GM21367 (cell line): ENCODE results near the gene PHOX2B.

Experiments
- ATAC-seq: cut with Tn5 transposase; IDR thresholded peaks from one replicate; pipeline ENCODE4 v1.9.1; 2021; ENCODE audit not compliant: unreplicated experiment

PHOX2B gene

DNA sequence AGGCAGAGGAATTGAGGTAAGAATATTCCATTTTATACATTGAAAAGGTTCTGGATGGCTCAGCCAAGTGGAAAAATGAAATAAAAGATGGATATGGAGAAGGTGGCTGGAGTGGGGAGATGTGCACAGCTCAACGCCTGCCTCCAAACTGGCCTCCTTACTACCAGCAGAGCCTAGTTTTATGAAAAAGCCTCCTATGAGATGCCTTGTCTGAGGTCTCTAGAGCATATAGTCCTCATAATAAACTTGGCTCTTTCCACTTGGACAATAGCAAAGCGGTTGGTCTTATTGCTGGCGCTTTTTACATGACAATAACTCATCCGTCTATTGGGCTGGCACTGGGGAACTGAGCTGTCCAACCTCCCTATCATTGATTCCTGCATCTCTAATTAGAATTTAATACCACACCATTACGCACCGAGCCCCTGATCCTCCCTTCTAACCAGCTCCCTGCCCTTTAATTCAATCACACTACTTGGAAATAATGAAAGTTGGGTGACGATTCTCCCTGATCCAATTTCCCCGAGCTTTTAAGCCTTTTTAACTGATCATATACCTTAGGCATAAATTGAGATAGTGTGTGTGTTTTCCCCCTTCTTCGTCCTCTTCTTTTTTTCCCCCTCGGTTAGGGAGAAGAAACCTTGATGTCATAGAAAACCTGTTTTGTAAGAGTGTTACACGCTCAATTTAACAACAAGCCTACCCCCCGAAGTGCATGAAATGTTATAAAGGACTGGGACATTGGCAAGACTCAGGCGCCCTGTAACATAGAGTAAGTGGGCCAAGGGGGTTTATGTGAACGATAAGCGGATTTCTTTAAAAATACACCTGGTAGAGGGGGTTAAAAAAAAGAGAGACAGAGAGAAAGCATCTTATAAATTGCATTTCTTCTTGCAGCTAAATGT lies at the start of gene PHOX2B:
TSS of gene PHOX2B (minus strand) at position 155 of the 905 bp plus-strand sequence. CDS start at position 40, 115 bp downstream.
- ATAC-seq = no peak

DNA sequence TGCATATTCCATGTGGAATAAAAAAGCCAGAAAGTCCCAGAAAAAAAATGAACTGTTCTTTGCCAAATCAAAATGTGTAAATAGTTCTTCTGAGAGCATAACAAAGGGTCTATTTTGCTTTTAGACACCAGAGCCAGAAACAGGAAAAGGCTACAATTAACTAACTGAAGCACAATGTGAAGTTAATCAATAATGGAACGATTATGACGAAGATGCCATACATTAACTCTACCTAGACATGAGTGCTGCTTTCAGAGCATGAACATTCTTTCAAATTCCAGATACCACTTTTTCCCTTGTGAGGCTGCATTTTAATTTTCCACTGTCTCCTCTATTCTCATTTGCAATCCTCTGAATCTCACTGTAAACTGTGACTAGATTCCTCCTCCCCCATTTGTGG lies 48.7 kb upstream of the PHOX2B start:
- no peak for ATAC-seq

DNA sequence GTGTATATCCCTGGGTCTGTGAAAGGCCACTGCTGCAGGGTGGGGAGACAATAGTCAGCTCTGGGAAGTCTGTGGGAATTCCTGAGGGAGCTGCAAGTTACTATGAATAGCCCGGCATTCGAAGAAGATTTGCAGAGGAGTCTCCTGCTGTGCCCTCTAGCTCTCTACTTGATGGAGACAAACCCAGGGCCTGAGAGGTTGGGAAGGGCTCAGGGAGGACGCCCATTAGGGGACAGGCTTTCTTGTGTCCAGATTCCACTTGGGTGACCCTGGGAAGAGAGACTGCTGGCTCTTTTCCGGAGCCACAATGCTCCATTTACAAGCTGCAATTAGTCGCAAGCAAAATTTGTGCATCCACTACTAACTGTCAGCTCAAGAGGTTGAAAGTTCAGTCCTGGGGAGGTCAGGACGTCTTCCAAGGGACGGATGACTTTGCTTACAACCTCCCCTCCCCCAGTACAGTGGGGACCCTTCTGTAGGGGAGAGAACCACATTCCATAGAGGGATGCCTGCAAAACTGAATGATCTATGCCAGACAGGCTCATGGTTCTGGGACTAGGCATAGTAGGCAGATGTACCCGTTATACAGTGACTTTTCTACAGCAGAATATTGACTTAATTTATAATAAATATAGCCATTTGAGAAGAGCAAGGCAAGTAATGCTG lies 48.2 kb upstream of the PHOX2B start:
- no peak for ATAC-seq

DNA sequence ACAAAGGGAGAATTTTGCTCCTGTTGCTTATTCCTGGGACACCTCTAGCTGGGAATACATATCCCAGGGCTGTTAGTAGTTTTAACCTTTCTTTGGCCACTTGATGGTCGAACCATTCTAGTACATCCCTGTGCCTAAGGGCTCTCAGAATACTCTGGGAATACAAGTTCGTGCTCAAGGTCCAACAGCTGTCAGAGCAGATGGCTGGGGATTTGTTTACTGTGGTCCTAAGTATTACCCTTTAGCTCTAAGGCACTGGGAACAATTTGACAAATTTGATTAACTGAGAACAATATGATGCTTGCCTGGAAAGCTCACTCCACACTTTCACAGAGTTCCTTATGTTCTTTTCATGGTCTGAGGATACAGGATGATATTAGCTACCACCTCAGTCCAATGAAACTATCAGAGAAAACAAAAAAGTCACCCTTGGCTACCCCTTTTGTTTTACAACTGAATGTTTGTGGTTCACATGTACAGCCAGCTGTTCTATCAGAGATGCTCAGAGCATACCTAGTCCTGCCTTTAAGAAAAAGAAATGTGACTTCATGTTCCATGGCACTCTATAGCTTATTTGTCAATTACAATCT lies 47.4 kb upstream of the PHOX2B start:
- ATAC-seq = no peak

DNA sequence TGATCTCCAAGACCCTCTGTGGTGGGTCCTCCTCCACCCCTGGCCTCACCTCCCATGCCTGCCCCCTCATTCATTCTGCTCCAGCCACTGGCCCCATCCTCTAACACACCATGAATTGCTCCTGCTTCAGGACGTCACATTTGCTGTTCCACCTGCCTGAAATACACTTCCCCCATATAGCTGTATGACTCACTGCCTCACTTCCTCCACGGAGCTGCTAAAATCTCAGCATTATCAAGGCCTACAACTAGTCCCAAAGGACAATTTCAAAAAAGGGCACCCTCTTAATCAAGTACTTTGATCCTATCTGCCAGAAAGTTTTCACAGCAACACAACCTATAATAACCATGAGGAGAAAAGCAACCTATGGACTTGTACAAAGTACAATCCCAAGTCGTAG lies 43.6 kb upstream of the PHOX2B start:
- no peak for ATAC-seq

DNA sequence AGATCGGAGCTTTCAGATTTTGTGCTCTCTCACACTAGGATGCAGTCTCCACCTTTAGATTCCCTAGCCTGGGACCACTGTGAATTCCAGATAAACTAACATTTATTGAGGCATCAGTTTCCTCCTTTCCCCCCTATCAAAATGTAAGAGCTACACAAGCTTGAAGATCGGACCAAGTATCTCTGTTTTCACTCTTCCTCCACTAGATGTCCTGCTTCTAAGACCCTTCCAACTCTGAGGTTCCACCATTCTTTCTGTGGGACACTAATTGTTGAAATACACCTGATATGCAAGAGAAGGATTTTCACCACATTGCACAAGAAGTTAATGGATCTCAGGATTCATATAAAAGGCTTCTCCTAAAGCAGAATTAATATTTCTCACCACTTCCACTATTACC lies 43.0 kb upstream of the PHOX2B start:
- no peak for ATAC-seq

DNA sequence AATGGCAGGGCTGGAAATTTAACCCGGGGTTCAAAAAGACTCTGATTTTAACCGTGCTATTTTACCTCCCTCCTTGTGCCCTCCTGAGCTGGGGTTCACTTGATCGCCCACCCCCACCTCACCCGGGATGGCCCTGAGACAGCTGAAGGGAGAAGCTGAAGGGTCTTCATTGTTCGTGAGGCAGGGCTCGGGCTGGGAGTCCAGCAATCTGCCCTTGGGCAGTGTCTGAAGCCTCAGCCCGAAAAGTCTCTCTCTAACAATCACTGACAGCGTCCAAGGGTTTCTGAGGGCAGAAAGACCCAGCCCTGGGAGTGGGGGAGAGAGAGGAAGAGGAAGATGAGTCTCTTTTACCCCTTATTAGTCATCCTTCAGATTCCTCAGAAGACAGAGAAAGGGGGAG lies 39.4 kb upstream of the PHOX2B start:
- ATAC-seq = no peak

DNA sequence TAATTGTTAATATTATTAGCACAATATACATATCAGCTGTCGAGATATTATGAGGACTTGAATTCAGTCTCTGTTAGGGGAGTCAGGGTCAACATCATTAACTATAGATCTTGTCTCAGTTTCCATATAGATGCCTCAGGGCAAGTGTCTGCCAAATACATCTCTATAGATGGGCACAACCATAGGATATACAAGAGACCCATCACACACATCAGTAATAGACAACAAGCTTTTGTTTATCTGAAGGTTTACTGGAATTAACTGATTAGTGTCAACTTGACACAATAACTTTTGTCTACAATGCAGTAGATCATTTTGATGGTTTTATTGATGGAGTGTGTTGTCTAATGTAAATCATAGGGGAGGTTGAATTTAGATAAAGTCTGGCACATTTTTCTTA lies 37.1 kb upstream of the PHOX2B start:
- ATAC-seq = no peak

DNA sequence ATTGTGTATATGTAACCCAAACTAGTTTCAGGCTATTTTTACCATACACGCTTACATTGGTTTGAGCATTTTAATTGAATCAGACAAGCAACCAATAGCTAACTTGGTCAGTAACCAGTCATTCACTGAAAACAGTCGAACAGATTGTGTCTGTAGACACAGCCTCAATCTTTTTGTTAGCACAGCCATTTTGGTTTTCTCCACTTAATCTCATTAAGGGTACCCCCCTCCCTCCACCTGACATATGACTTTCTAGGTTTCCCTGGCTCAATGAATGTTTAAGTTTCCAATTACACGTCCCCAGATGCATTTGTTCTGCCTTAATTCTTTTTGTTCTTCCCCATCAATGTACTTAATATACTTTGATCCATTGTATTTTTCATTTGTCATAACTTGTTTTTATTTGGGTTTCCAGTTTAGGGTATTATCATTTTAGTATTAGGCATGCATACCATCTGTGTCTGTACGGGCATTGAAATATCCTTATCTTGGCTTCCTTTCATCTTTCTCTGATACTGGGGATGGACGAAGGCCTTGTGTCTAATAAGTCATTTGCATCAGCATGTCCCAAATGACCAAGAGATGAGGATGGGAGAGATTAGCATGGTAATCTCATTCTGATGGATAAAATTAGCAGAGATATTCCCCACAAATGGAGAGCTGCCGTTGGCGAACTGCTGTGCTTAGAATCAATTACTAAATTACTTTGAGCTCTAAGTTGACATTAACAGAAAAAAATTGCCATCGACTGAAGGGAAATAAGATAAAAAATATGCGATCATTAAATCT lies 35.9 kb upstream of the PHOX2B start:
- ATAC-seq = no peak

DNA sequence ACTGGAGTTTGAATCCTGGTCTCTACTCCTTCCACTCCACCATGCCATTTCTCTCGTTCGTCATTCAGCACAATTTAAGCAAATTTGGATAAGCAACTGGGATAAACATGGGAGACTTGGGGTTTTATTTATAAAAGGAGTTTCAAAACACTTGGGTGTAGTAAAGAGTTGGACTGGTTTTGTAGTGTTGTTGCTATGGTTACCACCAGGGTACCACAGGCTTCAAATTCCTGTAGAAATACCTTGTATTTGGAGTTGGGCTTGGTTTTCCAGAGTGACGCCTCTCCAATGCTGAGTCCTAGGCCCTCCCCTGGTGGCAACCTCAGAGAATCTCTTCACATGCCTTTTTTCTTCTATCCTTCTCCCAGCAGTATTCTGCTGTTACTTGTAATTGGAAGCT lies 27.9 kb upstream of the PHOX2B start:
- no peak for ATAC-seq

DNA sequence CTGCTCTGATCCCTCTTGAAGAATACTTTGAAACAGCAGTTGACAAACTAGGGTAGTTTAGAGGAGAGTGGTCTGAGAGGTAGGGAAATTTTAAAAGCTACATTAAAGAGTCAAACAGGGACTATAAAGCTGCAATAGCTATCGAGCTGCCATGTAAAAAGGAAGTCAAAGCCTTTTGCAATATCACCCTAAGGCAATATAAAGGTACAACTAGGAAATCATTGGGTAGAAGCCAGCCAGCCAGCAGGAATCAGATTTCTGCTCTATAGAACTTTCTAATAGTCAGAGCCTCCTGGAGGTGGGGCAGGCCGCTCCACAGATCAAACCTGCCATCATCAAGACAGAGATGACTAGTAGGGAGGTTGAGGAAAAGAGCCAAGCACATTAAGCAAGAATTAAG lies 15.2 kb upstream of the PHOX2B start:
- ATAC-seq = no peak

DNA sequence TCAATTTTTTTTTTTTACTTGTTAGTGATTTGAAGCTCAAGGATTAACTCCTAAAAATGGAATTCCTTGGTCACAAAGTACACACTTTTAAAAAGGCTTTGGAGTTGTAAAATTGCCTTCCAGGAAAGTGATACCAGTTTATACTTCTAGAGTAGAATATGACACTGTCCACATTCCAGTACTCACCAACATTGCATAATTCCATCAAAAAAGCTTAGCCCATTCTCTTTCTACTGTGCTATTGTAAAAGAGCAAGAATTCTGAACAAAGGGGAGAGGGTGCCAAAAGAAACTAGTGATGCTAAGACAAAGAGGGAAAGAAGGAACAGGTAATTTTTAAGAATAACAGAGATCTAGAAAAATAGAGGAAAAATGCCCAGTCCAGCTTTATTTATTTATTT lies 10.4 kb upstream of the PHOX2B start:
- no peak for ATAC-seq

DNA sequence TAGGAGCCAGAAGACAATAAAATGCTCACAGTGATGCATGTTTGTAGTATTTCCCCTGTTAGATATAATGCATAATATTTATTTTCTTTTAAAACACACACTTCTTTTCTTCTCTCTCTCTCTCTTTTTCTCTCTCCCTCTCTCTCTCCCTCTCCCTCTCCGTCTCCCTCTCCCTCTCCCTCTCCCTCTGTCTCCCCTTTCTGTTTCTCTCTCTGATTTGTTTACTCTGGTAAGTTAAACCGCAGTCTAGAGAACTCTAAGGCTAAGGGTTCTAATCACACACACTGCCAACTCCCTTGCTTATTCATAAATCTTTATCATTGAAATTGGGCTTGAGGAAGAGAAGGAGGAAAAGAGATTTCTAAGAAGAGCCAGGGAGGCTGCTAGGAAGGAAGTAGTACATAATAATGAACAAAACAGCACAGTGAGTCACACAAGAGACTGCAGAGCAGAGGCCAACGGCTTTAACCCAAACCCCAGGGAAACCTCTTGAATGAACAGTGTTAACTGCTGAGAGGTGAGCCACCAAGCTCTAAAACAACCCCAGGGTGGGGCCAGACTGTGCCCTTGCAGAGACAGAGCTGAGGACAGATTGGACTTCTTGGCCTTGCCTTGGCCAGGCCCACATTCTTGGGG lies 9.1 kb upstream of the PHOX2B start:
- ATAC-seq = no peak

DNA sequence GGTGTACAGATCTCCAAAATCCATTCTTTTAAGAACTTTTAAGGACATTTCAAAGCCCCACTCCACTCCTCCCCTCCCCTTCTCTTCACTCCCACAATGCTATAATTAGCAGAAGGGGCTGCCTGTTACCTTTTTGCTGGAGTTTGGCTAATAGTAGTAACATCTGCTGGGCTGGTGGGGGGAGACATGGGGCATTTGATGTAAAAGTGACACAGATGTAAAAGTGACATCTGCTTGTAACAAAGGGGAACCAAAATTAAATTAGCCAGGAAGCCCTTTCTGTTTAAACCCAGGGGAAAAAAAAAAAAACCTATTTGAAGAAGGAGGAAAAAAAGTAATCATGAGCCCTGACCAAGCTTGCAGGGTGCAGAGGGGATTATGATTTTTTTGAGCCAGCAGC lies 5.4 kb upstream of the PHOX2B start:
- ATAC-seq = no peak

DNA sequence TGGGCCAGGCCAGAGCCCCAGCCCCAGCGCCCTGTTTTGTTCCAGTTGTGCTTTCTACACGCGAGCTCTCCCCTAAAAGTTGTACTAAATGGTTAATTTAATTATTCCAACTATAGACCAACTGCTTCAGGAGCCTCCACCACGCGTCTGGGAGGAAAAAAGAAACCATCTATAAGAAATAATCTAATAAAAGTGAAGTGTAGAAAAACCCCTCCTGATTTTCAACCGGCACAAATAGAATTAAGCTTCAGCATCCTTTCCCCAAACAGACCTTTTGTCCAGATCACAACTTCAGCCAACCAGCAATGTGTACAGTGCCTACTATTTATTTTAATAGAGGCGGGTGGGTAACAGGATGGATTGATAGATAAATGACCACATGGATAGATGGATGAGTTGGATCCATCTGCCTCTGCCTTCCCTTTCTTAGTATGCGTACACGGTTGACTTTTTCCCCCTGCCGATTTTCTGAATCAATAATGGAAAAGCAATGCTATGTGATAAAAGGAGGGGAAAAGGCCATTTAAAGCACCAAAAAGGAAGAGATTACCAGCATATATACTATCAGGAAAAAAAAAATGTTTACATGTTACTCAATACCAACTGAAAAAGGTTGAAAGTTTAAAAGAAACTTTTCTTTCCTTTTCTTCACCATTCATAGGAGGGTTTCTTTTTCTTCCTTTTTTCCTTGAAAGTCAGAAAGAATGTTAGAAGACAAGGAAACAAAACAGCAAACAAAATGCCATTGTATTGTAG lies 3.7 kb upstream of the PHOX2B start:
- no peak for ATAC-seq

DNA sequence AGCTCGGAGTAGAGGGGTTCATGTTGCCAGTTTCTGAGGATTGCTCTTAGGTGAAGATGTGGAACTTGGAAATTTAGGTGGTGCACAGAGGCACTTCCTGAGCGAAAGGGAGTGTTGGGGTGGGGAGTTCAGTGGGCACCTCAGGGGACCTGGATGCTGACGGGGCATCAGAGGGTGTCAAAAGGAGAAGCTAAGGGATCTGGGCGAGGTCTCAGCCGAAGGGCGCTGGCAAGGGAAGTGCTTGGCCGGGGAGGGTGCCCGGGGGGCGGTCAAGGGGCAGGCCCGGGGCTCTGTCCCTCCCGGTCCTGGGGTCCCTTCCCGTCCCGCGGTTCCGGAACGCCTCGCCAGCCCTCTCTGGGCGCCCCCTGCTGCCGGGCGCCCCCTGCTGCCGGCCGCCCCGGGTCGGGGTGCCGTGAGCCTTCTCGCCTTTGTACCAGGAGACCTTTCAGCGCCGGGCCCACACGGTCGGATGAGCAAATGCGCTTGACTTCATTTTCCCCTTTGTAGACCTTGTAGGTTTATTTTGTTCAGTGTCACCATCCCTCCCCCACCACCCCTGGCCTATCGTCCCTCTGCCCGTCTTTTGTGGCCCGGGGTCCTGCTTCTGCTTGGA lies 3.0 kb upstream of the PHOX2B start:
- no peak for ATAC-seq

DNA sequence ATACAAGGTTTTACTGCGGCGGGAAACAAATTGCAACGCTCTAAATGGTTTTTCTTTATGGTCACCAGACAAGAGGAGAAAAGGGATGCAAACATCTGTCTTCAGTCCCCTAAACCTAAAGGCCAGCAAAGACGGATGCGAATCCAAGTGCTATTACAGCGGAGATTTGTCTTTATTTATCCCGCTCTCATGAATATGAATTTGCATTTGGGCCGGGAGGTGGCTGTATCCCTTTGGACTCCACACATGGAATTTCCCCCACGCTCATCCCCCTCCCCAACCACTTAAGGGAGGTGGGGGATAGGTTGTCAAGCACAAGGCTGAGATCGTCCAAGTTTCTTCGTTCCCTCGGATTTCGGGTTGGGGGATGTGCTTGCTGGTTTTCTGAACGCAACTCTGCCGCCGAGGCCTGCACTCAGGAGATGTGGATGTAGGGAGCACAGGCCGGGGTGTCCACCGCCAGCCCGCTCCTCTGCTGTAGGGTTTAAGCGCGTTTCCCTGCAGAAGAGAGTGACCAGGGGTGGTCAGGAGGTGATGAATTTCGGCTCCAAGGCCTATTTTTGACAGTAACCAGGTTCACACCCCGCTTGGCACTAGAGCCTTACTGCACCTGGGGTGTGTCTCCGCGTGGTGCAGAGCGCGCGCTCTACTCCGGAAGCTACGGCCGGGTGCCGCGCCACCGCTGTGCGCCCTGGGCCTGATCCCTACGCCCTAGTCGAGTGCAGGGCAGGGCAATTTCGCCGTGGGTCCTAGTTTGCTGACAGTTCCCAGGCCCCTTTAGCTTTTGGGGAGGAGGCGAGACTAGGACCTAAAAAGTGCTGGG lies 2.3 kb upstream of the PHOX2B start:
- no peak for ATAC-seq

DNA sequence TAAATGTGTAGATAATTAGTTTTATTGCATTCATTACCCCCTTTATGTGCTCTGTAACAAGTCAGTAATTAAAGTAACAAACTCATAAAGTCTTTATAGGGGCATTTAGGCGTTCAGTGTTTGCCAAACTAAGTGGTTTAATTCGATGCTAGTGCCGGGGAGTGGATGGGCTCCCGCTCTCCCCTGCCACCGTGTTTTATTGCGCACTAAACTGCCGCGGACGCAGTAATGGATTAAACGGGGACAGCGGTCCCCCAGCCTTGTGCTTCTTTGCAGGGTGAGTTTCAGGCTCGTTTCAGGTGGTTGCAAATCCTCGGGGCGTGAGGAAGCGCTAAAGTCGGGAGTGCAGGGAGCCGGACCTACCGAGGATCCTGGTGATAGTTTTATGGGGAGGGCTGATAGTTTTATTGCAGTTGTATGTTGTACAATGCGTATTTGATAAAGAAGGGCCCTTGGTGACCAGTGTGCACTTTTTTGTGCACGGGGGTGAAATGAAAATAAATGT lies 1.6 kb upstream of the PHOX2B start:
- no peak for ATAC-seq

DNA sequence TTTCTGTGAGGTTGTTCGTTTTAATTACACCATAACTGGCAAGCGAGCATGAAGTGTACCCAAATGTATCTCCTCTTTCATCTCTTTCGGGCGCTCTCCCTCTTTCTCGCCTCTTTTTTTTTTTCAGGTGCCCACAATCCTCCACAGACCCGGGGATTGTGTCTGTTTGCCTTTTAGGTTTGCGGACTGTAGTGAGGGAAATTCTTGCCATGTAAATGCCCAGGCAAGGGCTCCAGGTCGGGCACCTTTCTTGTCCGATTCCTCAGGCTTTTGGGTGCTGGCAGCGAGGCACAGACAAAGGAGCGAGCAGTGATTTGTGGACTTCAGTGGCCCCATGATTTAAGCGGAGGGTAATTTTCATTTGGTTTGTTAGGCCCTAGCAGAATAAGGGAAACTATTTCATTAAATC lies 1.1 kb upstream of the PHOX2B start:
- ATAC-seq = no peak
